Measurements from ENCODE around the gene SSBP3.

- TF ChIP-seq YY1 (IDR thresholded peaks at IDR 0.05; ENCODE audit: insufficient read depth, insufficient read length) (no peak), ZNF274 (IDR thresholded peaks at IDR 0.05; ENCODE audit: low read depth, low read length) (no peak)
Observed at GRCh38 chr1:54259546-54260140, 146.6 kb downstream of the SSBP3 start.
